HepG2 (cell line): ENCODE data around the gene ZNF48. TPM values are rescaled to one million over a fixed set of nuclear protein-coding genes. Genes with fewer than 3 reads are reported as not detected.

Experiments used
- ARNT2 ChIP-seq: sonication (generic); formaldehyde crosslinking; IDR thresholded peaks from 2 replicates; pipeline ENCODE4 v1.8.0; 2022; ENCODE audit warnings: mild to moderate bottlenecking, low read depth, missing genetic modification reagents, moderate library complexity
- ATF7 ChIP-seq, 2 experiments: fragments of 450-650 bp in 1 of 2; sonication (generic) in 1 of 2; formaldehyde crosslinking in 1 of 2; IDR thresholded peaks; 2 replicates each; pipeline versions ENCODE4 v1.4.0 to v1.6.1; 2016 to 2020; ENCODE audit warnings: antibody characterized with exemption in 1 of 2, mild to moderate bottlenecking in 1 of 2, missing genetic modification reagents in 1 of 2
- BHLHE40 ChIP-seq: IDR thresholded peaks from 2 replicates; pipeline ENCODE4 v1.6.1; 2011; ENCODE audit warnings: low read length, improper control_type of control experiment
- CBX5 ChIP-seq: sonication (generic); formaldehyde crosslinking; IDR thresholded peaks from 2 replicates; pipeline ENCODE4 v1.4.0; 2020; ENCODE audit warnings: missing genetic modification reagents, borderline replicate concordance
- CREB1 ChIP-seq, 2 experiments: fragments of 450-650 bp in 1 of 2; IDR thresholded peaks; 2 replicates each; pipeline ENCODE4 v1.6.1; 2016 to 2017; ENCODE audit warnings: control low read depth in 1 of 2, mild to moderate bottlenecking in 1 of 2, missing compliant biosample characterization in 1 of 2, missing genetic modification characterization in 1 of 2
- CREB3 ChIP-seq: sonication (generic); formaldehyde crosslinking; IDR thresholded peaks from 2 replicates; pipeline ENCODE4 v1.5.0; 2020; ENCODE audit warnings: missing genetic modification reagents
- ERF ChIP-seq: IDR thresholded peaks from 2 replicates; pipeline ENCODE4 v1.6.1; 2018; ENCODE audit warnings: missing biosample characterization, missing genetic modification reagents
- FOXK1 ChIP-seq: sonication (generic); formaldehyde crosslinking; IDR thresholded peaks from 2 replicates; pipeline ENCODE4 v1.4.0; 2020; ENCODE audit warnings: low read depth, missing genetic modification reagents, borderline replicate concordance
- GATAD2A ChIP-seq: IDR thresholded peaks from 2 replicates; pipeline ENCODE4 v1.6.1; 2016
- HOXA3 ChIP-seq: sonication (generic); formaldehyde crosslinking; IDR thresholded peaks from 2 replicates; pipeline ENCODE4 v1.5.0; 2020; ENCODE audit warnings: missing genetic modification reagents
- RFXANK ChIP-seq: IDR thresholded peaks from 2 replicates; pipeline ENCODE4 v1.6.1; 2016
- SETDB1 ChIP-seq: sonication (generic); formaldehyde crosslinking; IDR thresholded peaks from 2 replicates; pipeline ENCODE4 v1.5.1; 2020; ENCODE audit warnings: missing genetic modification reagents, mild to moderate bottlenecking, borderline replicate concordance
- SOX6 ChIP-seq, 2 experiments: fragments of 450-650 bp in 1 of 2; sonication (generic) in 1 of 2; formaldehyde crosslinking in 1 of 2; IDR thresholded peaks; 2 replicates each; pipeline versions ENCODE4 v1.4.0 to v1.6.1; 2017 to 2020; ENCODE audit warnings: antibody characterized with exemption in 1 of 2, mild to moderate bottlenecking in 1 of 2, missing genetic modification reagents in 1 of 2
- XRCC5 ChIP-seq: fragments of 200-400 bp; formaldehyde crosslinking; optimal IDR thresholded peaks from 2 replicates; pipeline ENCODE3; 2017; ENCODE audit warnings: mild to moderate bottlenecking, low read length
- ZFP1 ChIP-seq: IDR thresholded peaks from 2 replicates; pipeline ENCODE4 v1.6.1; 2016
- ZNF3 ChIP-seq: IDR thresholded peaks from 2 replicates; pipeline ENCODE4 v1.7.0; 2017; ENCODE audit warnings: inconsistent platforms
- ZNF318 ChIP-seq: sonication (generic); formaldehyde crosslinking; IDR thresholded peaks from 2 replicates; pipeline ENCODE4 v1.4.0; 2020; ENCODE audit warnings: mild to moderate bottlenecking, missing genetic modification reagents
- ZNF33A ChIP-seq: sonication (generic); formaldehyde crosslinking; IDR thresholded peaks from 2 replicates; pipeline ENCODE4 v1.5.1; 2020; ENCODE audit warnings: missing genetic modification reagents, mild to moderate bottlenecking, moderate library complexity, borderline replicate concordance
- ZNF432 ChIP-seq: sonication (generic); formaldehyde crosslinking; IDR thresholded peaks from 2 replicates; pipeline ENCODE4 v1.5.0; 2020; ENCODE audit warnings: missing genetic modification reagents, mild to moderate bottlenecking, borderline replicate concordance
- ZNF546 ChIP-seq: sonication (generic); formaldehyde crosslinking; conservative IDR thresholded peaks from 2 replicates; pipeline ENCODE4 v1.8.1; 2023; ENCODE audit warnings: mild to moderate bottlenecking, missing genetic modification reagents
- ZSCAN25 ChIP-seq: sonication (generic); formaldehyde crosslinking; IDR thresholded peaks from 2 replicates; pipeline ENCODE4 v1.8.0; 2022; ENCODE audit warnings: mild to moderate bottlenecking, missing genetic modification reagents
- ZSCAN29 ChIP-seq: sonication (generic); formaldehyde crosslinking; conservative IDR thresholded peaks from 2 replicates; pipeline ENCODE4 v1.4.0; 2020; ENCODE audit warnings: mild to moderate bottlenecking, missing genetic modification reagents
- polyA plus RNA-seq, 8 experiments: library from polyadenylated mRNA; depleted of rRNA in 3 of 8; stranded (reverse) in 7 of 8; unstranded in 1 of 8; fragments of >200 nt; fragmentation: Illumina TruSeq in 4 of 8; extraction: Trizol in 4 of 8; gene quantifications; 2 replicates each; pipeline versions ENCODE4 v1.2.1 to v1.2.3, GENCODE V29; 2011 to 2016; ENCODE audit warnings: low read depth in 4 of 8, missing spikeins in 1 of 8, mixed read lengths in 1 of 8; ENCODE audit not compliant: insufficient read depth in 1 of 8
- total RNA-seq, 5 experiments: library from RNA; depleted of rRNA; stranded (reverse); fragments of >200 nt; fragmentation: Illumina TruSeq; extraction: Trizol; gene quantifications; 2 replicates each; pipeline ENCODE4 v1.2.3, GENCODE V29; 2016; ENCODE audit warnings: low read depth in 1 of 5

Gene ZNF48
- total and polyA plus RNA-seq, 2 of the 13 experiments (the other 11 are each of a cell fraction or from before 2014, with no cell fraction given): 9.9 to 12.3 TPM

GRCh38 chr16:30352488-30353401, 42.5 kb upstream of the ZNF48 start (continued):
- TF ChIP-seq ZNF432 (CRISPR knock-in tag) (no peak), RFXANK (CRISPR knock-in tag) (no peak), ERF (CRISPR knock-in tag) (0 out of 2 replicates have a peak, but pooled peaks have one; percentile 25), FOXK1 (peak; percentile 55; the same call in 1 of the 2 replicates), GATAD2A (CRISPR knock-in tag) (no peak), BHLHE40 (no peak), ZNF546 (no peak), ATF7 (IDR thresholded peaks at IDR 0.05) (no peak), ATF7 (CRISPR knock-in tag; IDR thresholded peaks at IDR 0.05) (no peak), ZNF3 (CRISPR knock-in tag) (no peak), HOXA3 (CRISPR knock-in tag) (no peak; the same call in 1 of the 2 replicates), CREB3 (no peak), XRCC5 (peak; percentile 81), SOX6 (IDR thresholded peaks at IDR 0.05) (no peak), SOX6 (CRISPR knock-in tag; IDR thresholded peaks at IDR 0.05) (no peak), CREB1 (IDR thresholded peaks at IDR 0.05) (no peak), CREB1 (CRISPR knock-in tag; IDR thresholded peaks at IDR 0.05) (no peak), SETDB1 (CRISPR knock-in tag) (no peak), CBX5 (no peak), ZNF33A (CRISPR knock-in tag) (no peak), ZSCAN25 (CRISPR knock-in tag) (no peak), ZFP1 (CRISPR knock-in tag) (no peak), ZSCAN29 (CRISPR knock-in tag) (no peak), ZNF318 (CRISPR knock-in tag) (no peak), ARNT2 (no peak)
